Pancreas (tissue), 10 donors: ENCODE measurements around the gene LHX5. TPM values are rescaled to one million over a fixed set of nuclear protein-coding genes. Genes with fewer than 3 reads are reported as not detected.

Experiments used
- ATAC-seq, 4 donors: fragments of 200-7000 bp; cut with Tn5 transposase; one replicate each; pipeline versions ENCODE4 v1.8.0 to v1.9.1; 2020; ENCODE audit warnings: mild to moderate bottlenecking in 4 of 4, moderate library complexity in 4 of 4
- DNase-seq, 6 donors: peaks; one replicate each; pipeline ENCODE4 v3.0.0-alpha.2; 2020
- FAIRE-seq: peaks from 2 replicates; lab custom pipeline; 2012; peaks lifted over from hg19 to GRCh38; lab: Jason Lieb, UNC
- H3K27ac ChIP-seq, 4 donors: fragments of 200-600 bp; sonication (generic); 1 replicate in 3 of 4; 2 replicates in 1 of 4; pipeline versions ENCODE4 v1.5.0 to v1.8.0; 2020
- H3K27me3 ChIP-seq, 4 donors: fragments of 200-600 bp; one replicate each; pipeline ENCODE4 v1.8.0; 2021
- H3K36me3 ChIP-seq, 3 donors: fragments of 200-600 bp; sonication (generic) in 1 of 3; one replicate each; pipeline versions ENCODE4 v1.5.0 to v1.8.0; 2020 to 2021
- H3K4me1 ChIP-seq, 3 donors: fragments of 200-600 bp; one replicate each; pipeline ENCODE4 v1.8.0; 2021
- H3K4me3 ChIP-seq, 4 donors: fragments of 200-600 bp; sonication (generic) in 2 of 4; one replicate each; pipeline versions ENCODE4 v1.5.0 to v1.8.0; 2020 to 2021
- H3K9me3 ChIP-seq, 4 donors: fragments of 200-600 bp; one replicate each; pipeline ENCODE4 v1.8.0; 2021
- CTCF ChIP-seq, 4 donors: fragments of 200-600 bp; sonication (generic) in 3 of 4; IDR thresholded peaks; one replicate each; pipeline versions ENCODE4 v1.5.0 to v1.8.0; 2021; ENCODE audit warnings: antibody characterized with exemption in 4 of 4
- WGBS, 2 donors: extraction: QIAGEN DNeasy Blood & Tissue Kit; methylation state at CpG; one replicate each; pipeline ENCODE4 v1.1.7; 2013; 5-methylcytosine and 5-hydroxymethylcytosine counted together
- intact Hi-C, 3 donors: fragments of 100-400 bp; cut with DNase I; formaldehyde crosslinking; loops; one replicate each; pipeline versions ENCODE4 v1.11.1 to v1.14.2; 2022
- polyA plus RNA-seq, 2 donors: library from polyadenylated mRNA; stranded (reverse); fragments of 200-250 nt; gene quantifications; one replicate each; pipeline ENCODE4 v1.2.3, GENCODE V29; 2013
- total RNA-seq, 6 donors: library from RNA; stranded (reverse); fragmentation: NEBNext Ultra II Directional in 4 of 6; extraction: Animal tissue kit (Norgen Biotek cat#: 25700) in 4 of 6; gene quantifications; one replicate each; pipeline versions ENCODE4 v1.2.1 to v1.2.4, GENCODE V29; 2021 to 2023
- donor health status: healthy with polysubstance abuse.
- donor health status: DM: no; HTN: no; CAD: no; lungs with moderate emphysema.
- donor health status: DM: no; HTN: no; CAD: no.
- donor health status: control.
- donor health status: control.
- donor health status: Bipolar disorder and iron deficiency.
- donor health status: DM: yes; HTN: yes; CAD: no.
- donor health status: DM: no; HTN: no; CAD: no.
- donor health status: DM: no; HTN: no; CAD: no.
- donor health status: DM: yes; HTN: yes; CAD: no.

The LHX5 gene
- total and polyA plus RNA-seq, 8 donors = not detected

DNA sequence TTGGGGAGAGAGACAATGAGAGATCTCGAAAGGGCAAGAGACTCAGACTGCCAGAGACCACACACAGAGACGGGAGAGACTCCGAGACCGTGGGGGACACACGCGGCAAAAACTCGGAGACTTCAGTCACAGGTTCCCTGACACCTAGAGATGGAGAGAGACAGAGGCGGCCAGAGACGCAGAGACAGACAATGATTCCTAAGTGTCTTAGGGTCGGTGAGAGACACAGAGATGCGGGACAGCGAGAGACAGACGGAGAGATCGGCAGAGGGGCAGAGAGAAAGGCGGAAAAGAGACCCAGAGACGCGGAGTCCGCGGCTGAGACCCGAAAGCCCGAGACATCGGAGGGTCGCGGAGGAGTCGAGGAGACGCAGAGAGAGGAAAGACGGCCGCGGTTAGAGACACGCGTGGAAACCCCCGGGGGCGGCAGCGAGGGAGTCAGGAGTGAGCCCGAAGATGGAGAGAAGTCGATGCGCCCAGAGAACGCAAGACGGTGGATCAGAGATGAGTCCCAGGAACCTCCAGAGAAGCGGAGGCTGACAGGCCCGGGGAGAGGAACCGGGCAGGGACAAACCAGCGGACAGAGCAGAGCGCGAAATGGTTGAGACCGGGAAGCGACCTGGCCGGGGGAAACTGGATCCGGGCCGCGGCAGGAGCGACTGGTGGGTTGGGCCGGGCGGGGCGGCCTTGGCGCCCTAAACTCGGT lies 7.8 kb downstream of the LHX5 start:
- FAIRE-seq (no peak), DNase-seq (no peak), ATAC-seq (no peak)
- intact Hi-C loops = loop anchor here in 1 of 3 donors (5.0 kb wide), 1 partner anchor 448 kb away; no protein-coding TSS in a partner anchor
- TF ChIP-seq CTCF (IDR thresholded peaks at IDR 0.05) = no peak
- peaks cover 8 to 60% (median 23%) of the 10 kb centered on the region in 4 donors for H3K27me3 ChIP-seq
- 9 to 11% methylated on average over 57 of the region's 57 CpGs for WGBS, 2 donors
- H3K4me1 ChIP-seq = peaks cover 3 to 14% (median 6%) of the 10 kb centered on the region in 3 donors
- no peaks in the 10 kb centered on the region for H3K9me3 ChIP-seq
- H3K36me3 ChIP-seq = no peaks in the 10 kb centered on the region
- no peak overlapping the region for H3K4me3 ChIP-seq
- H3K27ac ChIP-seq = no peak overlapping the region

DNA sequence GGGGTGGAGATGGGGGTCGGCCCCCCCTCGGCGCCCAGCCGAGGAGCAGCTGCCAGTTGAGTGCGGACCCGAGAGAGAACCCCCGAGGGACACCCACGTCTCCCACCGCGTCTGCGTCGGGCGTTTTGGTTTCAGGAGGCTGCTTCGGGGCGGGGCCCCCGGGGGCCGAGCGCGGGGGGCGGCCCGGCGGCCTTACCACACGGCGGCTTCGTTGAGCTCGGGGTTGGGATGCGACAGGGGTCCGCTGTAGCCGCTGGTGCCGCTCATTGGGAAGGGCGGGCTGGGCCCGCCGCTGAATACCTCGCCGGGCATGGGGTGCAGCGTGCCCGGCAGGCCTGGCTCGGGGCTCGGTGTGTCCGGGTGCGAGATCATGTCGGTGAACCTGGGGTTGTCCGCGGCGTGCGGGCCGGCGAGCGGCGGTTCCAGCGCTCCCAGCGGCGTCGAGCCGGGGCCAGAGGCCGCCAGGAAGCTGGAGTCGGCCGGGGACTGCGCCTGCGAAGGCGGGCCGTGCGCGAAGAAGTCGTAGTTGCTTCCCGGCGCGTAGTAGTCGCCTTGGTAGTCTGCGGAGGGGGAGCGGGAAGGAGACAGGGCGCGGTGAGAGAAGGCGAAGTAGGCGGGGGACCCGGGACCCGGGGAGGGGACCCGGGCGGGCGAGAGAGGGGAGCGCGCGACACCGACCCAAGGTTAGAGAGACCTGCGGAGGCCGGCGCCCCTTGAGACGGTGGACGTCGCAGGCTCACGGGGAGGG lies 8.5 kb downstream of the LHX5 start:
- ATAC-seq (no peak), DNase-seq (no peak), FAIRE-seq (no peak)
- Histone ChIP-seq H3K27me3 (peaks cover 8 to 52% (median 19%) of the 10 kb centered on the region in 4 donors), H3K4me3 (peak overlapping the region in 2 of 4 donors; percentile 3 to 23), H3K9me3 (no peaks in the 10 kb centered on the region), H3K36me3 (no peaks in the 10 kb centered on the region), H3K4me1 (peaks cover 3 to 14% (median 6%) of the 10 kb centered on the region in 3 donors), H3K27ac (no peak overlapping the region)
- TF ChIP-seq CTCF (IDR thresholded peaks at IDR 0.05) = no peak
- intact Hi-C loops = loop anchor here in 1 of 3 donors (5.0 kb wide), 1 partner anchor 449 kb away; no protein-coding TSS in a partner anchor
- 3 to 6% methylated on average over 64 to 91 of the region's 91 CpGs for WGBS, 2 donors

GRCh38 chr12:113462117-113462774 lies 9.4 kb downstream of the LHX5 start:
- peaks cover 3 to 14% (median 6%) of the 10 kb centered on the region in 3 donors for H3K4me1 ChIP-seq
- TF ChIP-seq CTCF (IDR thresholded peaks at IDR 0.05) = peak; percentile 69 to 79 (median 74)
- no peak for FAIRE-seq
- no peaks in the 10 kb centered on the region for H3K36me3 ChIP-seq
- no peaks in the 10 kb centered on the region for H3K9me3 ChIP-seq
- intact Hi-C loops = loop anchor here in 1 of 3 donors (5.0 kb wide), 1 partner anchor 450 kb away; no protein-coding TSS in a partner anchor
- DNase-seq = peak; percentile 59 to 93 (median 80)
- peaks cover 8 to 43% (median 15%) of the 10 kb centered on the region in 4 donors for H3K27me3 ChIP-seq
- peak; percentile 91 to 96 (median 92) for ATAC-seq
- H3K27ac ChIP-seq = no peak overlapping the region
- H3K4me3 ChIP-seq = peak overlapping the region in 1 of 4 donors; percentile 23
- WGBS, 2 donors = 15 to 20% methylated on average over 25 of the region's 25 CpGs

GRCh38 chr12:113461666-113462065 lies 10.0 kb downstream of the LHX5 start:
- peaks cover 8 to 38% (median 12%) of the 10 kb centered on the region in 4 donors for H3K27me3 ChIP-seq
- H3K4me1 ChIP-seq = peaks cover 3 to 14% (median 6%) of the 10 kb centered on the region in 3 donors
- TF ChIP-seq CTCF (IDR thresholded peaks at IDR 0.05) = no peak
- intact Hi-C loops = loop anchor here in 1 of 3 donors (5.0 kb wide), 1 partner anchor 451 kb away; no protein-coding TSS in a partner anchor
- DNase-seq = no peak
- no peaks in the 10 kb centered on the region for H3K9me3 ChIP-seq
- FAIRE-seq = no peak
- H3K27ac ChIP-seq = no peak overlapping the region
- WGBS, 2 donors = 66 to 69% methylated on average over 5 of the region's 5 CpGs
- no peak overlapping the region for H3K4me3 ChIP-seq
- H3K36me3 ChIP-seq = no peaks in the 10 kb centered on the region
- peak in 2 of 4 donors; percentile 19 to 40 for ATAC-seq
